ENCODE data around the gene DLGAP1. TPM values are rescaled to one million over a fixed set of nuclear protein-coding genes. Genes with fewer than 3 reads are reported as not detected.

The DLGAP1 gene
- total and polyA plus RNA-seq, 3 donors from 2014 or later, result 18.6 to 93.8 (median 69.1) TPM

DNA sequence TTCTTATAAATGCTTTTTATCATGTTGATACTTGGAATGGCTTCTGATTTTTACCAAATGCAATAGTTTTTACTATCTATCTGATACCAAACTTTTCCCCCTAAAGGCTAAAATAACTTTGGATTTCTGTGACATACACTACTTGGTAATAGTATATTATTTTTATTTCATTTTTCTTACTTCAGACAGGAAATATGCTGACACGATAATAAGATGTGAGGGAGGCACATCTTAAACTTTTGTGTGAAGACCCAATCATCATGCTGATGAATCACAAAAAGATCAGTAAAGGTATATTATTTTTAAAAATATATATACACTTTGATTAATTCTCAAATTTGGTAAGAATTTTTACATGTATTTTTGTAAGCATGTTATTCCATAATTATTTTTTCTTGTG, 882.3 kb downstream of the DLGAP1 start:
- 78 to 86% methylated on average over 1 of the region's 1 CpG for WGBS, 2 donors
- H3K27ac ChIP-seq, result no peak overlapping the region
- intact Hi-C loops (cut with DNase I; ENCODE audit: low total_unique reads), result no loop called here

DNA sequence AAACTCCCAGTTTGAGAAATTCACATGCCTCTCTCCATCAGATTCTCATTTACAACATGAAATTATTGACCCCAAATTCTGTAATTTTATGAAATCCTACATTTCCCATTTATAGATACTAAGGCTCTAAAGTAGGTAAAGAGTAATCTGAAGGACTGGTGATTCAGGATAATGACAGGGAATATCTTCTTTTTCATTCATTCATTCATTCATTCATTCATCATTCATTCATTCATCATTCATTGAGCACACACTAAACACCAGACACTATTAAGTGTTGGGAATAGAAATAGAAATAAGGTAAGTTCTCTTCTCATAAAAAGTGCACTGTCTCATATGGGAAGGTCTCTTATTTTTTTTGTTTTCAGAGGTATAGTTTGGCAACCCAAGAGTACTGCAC, 888.3 kb downstream of the DLGAP1 start:
- TF ChIP-seq POLR2A (IDR thresholded peaks at IDR 0.05), result no peak
- TF ChIP-seq, protein P1, sequence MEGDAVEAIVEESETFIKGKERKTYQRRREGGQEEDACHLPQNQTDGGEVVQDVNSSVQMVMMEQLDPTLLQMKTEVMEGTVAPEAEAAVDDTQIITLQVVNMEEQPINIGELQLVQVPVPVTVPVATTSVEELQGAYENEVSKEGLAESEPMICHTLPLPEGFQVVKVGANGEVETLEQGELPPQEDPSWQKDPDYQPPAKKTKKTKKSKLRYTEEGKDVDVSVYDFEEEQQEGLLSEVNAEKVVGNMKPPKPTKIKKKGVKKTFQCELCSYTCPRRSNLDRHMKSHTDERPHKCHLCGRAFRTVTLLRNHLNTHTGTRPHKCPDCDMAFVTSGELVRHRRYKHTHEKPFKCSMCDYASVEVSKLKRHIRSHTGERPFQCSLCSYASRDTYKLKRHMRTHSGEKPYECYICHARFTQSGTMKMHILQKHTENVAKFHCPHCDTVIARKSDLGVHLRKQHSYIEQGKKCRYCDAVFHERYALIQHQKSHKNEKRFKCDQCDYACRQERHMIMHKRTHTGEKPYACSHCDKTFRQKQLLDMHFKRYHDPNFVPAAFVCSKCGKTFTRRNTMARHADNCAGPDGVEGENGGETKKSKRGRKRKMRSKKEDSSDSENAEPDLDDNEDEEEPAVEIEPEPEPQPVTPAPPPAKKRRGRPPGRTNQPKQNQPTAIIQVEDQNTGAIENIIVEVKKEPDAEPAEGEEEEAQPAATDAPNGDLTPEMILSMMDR (IDR thresholded peaks at IDR 0.05), result no peak
- intact Hi-C loops (cut with DNase I; ENCODE audit: low total_unique reads), result no loop called here
- no peaks in the 10 kb centered on the region for H3K9me3 ChIP-seq
- no peak overlapping the region for H3K4me3 ChIP-seq
- H3K27me3 ChIP-seq, result no peaks in the 10 kb centered on the region
- H3K27ac ChIP-seq, result no peak overlapping the region
- H3K4me1 ChIP-seq, result no peaks in the 10 kb centered on the region
- no peak for DNase-seq
- H3K36me3 ChIP-seq (ENCODE audit: low read depth, missing control alignments), result no peaks in the 10 kb centered on the region

More for the DNA sequence above, 882.3 kb downstream of the DLGAP1 start:
- Histone ChIP-seq H3K9me3 (no peaks in the 10 kb centered on the region), H3K4me1 (no peaks in the 10 kb centered on the region), H3K36me3 (ENCODE audit: low read depth, missing control alignments) (no peaks in the 10 kb centered on the region), H3K4me3 (no peak overlapping the region), H3K27me3 (no peaks in the 10 kb centered on the region)
- DNase-seq, result no peak
- TF ChIP-seq, protein P1 (IDR thresholded peaks at IDR 0.05), result no peak
- TF ChIP-seq POLR2A (IDR thresholded peaks at IDR 0.05), result no peak

DNA sequence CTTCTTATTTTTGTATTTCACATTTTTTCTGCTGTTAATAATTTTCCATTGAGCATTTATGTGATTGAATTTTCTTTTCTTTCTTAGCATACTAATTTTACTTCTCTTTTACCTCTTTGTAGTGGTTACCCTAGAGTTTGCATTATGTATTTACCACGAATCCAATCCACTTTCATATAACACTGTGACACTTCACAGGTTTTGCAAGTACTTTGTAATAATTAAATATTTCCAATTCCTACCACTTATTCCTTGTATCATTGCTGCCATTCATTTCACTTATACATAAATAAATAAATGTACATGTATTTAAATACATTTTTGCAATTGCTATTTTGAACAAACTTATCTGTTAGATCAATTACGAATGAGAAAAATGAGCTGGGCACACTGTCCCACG, 894.4 kb downstream of the DLGAP1 start:
- TF ChIP-seq, protein P1 (IDR thresholded peaks at IDR 0.05), result no peak
- no peak for TF ChIP-seq POLR2A (IDR thresholded peaks at IDR 0.05)
- Histone ChIP-seq H3K27me3 (no peaks in the 10 kb centered on the region), H3K36me3 (ENCODE audit: low read depth, missing control alignments) (no peaks in the 10 kb centered on the region), H3K27ac (no peak overlapping the region), H3K4me1 (no peaks in the 10 kb centered on the region), H3K9me3 (no peaks in the 10 kb centered on the region), H3K4me3 (no peak overlapping the region)
- intact Hi-C loops (cut with DNase I; ENCODE audit: low total_unique reads), result no loop called here
- 55 to 80% methylated on average over 3 of the region's 3 CpGs for WGBS, 2 donors
- DNase-seq, result no peak

DNA sequence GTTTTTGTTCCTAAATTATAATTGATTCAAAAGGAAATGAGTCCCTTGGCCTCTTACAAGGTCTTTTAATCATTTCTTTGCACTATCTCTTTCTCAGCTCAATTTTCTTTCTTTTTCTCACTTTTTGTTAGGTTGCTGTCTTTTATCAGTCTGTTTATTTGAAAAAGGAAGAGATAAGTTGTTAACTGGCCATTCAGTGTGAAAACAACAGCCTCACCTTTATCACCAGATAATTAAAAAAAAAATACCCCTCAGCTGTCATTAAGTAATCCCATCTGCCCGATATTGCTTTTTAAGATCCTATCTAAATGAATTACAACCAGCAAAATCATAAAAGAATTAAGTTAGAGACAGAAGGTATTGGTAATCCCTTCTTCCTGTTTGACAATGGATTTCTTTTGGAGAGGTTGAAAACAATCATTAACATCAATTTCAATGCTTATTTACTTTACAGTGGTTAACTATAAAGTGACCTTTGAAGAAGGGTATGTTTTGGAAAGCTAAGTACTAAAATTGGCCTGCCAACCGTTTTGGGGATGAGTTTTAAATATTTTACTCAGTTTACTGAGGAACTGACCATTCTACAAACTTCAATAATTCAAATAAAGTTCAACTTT, 900.2 kb downstream of the DLGAP1 start:
- DNase-seq, result no peak
- WGBS, 2 donors, result 69 to 77% methylated on average over 2 of the region's 2 CpGs
- H3K27me3 ChIP-seq, result no peaks in the 10 kb centered on the region
- H3K4me1 ChIP-seq, result no peaks in the 10 kb centered on the region
- H3K4me3 ChIP-seq, result no peak overlapping the region
- H3K9me3 ChIP-seq, result no peaks in the 10 kb centered on the region
- no peaks in the 10 kb centered on the region for H3K36me3 ChIP-seq (ENCODE audit: low read depth, missing control alignments)
- TF ChIP-seq, protein P1 (IDR thresholded peaks at IDR 0.05), result no peak
- no peak for TF ChIP-seq POLR2A (IDR thresholded peaks at IDR 0.05)
- intact Hi-C loops (cut with DNase I; ENCODE audit: low total_unique reads), result no loop called here
- H3K27ac ChIP-seq, result no peak overlapping the region

DNA sequence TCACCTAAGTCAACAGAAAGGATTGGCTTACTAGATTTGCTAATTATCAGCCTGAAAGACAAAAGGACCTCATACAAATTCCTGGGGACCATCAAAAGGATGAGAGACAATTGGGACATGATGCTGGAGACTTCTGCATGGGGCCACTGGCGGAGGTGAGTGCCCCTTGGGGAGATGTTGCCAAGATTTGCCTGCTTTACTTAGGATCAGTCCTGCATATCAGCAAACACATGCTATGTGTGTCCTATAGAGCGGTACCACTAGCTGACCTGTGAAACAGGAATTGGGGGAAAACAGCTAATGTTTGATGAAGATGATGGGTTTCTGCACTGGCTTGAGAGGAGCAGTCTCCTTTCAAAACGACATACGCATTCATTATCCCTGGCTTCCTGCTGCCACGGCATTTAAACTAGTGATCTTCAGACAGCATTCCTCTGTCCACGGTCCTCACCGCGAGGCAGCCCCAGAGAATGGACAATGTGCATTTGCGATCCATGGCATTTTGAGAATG, 901.0 kb downstream of the DLGAP1 start:
- H3K9me3 ChIP-seq, result no peaks in the 10 kb centered on the region
- intact Hi-C loops (cut with DNase I; ENCODE audit: low total_unique reads), result no loop called here
- no peak for DNase-seq
- 62 to 64% methylated on average over 9 of the region's 9 CpGs for WGBS, 2 donors
- TF ChIP-seq, protein P1 (IDR thresholded peaks at IDR 0.05), result no peak
- no peak for TF ChIP-seq POLR2A (IDR thresholded peaks at IDR 0.05)
- no peak overlapping the region for H3K4me3 ChIP-seq
- H3K4me1 ChIP-seq, result no peaks in the 10 kb centered on the region
- no peak overlapping the region for H3K27ac ChIP-seq
- H3K36me3 ChIP-seq (ENCODE audit: low read depth, missing control alignments), result no peaks in the 10 kb centered on the region
- no peaks in the 10 kb centered on the region for H3K27me3 ChIP-seq

All from testis (tissue), 3 donors.